Daoy (cell line): Measurements from ENCODE around the gene TRMT2A. TPM values are rescaled to one million over a fixed set of nuclear protein-coding genes. Genes with fewer than 3 reads are reported as not detected.

Experiments used
- DNase-seq: peaks from one replicate; pipeline ENCODE4 v3.0.0-alpha.2; 2015; ENCODE audit warnings: low read depth
- total RNA-seq: library from RNA; depleted of rRNA; stranded (reverse); fragments of >200 nt; shearing (Covaris generic); gene quantifications from 2 replicates; pipeline ENCODE4 v1.2.3, GENCODE V29; 2014

The TRMT2A gene
- total RNA-seq, 1 experiment from 2014 or later: 41.3 TPM

GRCh38 chr22:20106205-20106848, 10.7 kb downstream of the TRMT2A start:
- DNase-seq: no peak

GRCh38 chr22:20105456-20106204, 11.4 kb downstream of the TRMT2A start:
- no peak for DNase-seq

GRCh38 chr22:20102203-20102780, 14.7 kb downstream of the TRMT2A start:
- no peak for DNase-seq

GRCh38 chr22:20101638-20102037, 15.4 kb downstream of the TRMT2A start:
- DNase-seq: no peak

- DNase-seq: no peak
Observed at GRCh38 chr22:20099099-20099711, 17.8 kb downstream of the TRMT2A start.

GRCh38 chr22:20096574-20097420, 20.2 kb downstream of the TRMT2A start:
- DNase-seq: no peak

GRCh38 chr22:20095521-20095920, 21.5 kb downstream of the TRMT2A start:
- no peak for DNase-seq

- no peak for DNase-seq
Observed at GRCh38 chr22:20094197-20094807, 22.7 kb downstream of the TRMT2A start.

- DNase-seq: no peak
Observed at GRCh38 chr22:20093418-20094196, 23.4 kb downstream of the TRMT2A start.

GRCh38 chr22:20092477-20092854, 24.6 kb downstream of the TRMT2A start:
- DNase-seq: no peak

- no peak for DNase-seq
Observed at GRCh38 chr22:20091690-20092476, 25.1 kb downstream of the TRMT2A start.

GRCh38 chr22:20090730-20091240, 26.2 kb downstream of the TRMT2A start:
- no peak for DNase-seq

GRCh38 chr22:20089977-20090729, 26.9 kb downstream of the TRMT2A start:
- no peak for DNase-seq

GRCh38 chr22:20089226-20089976, 27.6 kb downstream of the TRMT2A start:
- no peak for DNase-seq

GRCh38 chr22:20088263-20088648, 28.8 kb downstream of the TRMT2A start:
- no peak for DNase-seq

- no peak for DNase-seq
Observed at GRCh38 chr22:20087319-20088262, 29.4 kb downstream of the TRMT2A start.

- no peak for DNase-seq
Observed at GRCh38 chr22:20086763-20087162, 30.3 kb downstream of the TRMT2A start.
